ENCODE results near the gene MYH15.

DNA sequence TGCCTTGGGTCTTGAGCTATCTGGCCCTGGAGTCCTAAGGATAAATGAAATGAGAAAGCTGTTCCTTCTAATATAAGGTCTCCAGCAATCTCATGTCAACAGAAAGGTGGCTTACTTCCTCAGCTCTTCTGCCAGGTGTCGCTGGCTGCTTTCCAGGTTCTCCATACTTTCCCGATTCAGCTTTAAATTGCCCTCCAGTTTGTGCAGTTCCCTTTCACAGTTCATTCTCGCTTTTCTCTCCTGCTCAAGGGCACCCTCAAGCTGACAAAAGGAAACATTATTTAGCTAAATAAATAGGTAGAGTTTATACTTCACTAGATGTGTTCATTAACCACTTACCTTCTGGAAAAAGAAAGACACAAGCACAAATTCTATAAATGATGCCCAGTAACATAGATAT, 73.0 kb downstream of the MYH15 start:
- TF ChIP-seq POLR2A (IDR thresholded peaks at IDR 0.05) (no peak), CTCF (IDR thresholded peaks at IDR 0.05) (no peak)

Data from adrenal gland (tissue), 5 donors.